ENCODE data around the gene DISP3.

DNA sequence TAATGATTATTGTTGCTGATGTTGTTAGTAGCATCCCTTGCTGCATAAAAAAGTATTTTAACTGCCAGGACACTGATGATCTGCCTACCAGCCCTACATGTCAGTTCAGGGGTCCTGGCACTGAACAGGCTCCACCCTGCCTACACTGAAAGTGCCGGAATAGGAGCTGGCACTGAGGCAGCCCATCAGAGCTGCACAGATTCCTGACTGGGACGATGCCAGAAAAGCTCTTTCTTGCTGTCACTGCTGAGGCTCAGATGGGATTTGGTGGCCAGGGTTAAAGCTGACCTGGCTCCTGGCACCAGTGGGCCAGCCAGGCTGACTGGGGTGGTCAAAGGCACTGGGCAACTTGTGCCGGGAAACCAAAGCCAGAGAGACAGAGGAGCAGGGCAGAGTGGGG lies 6.2 kb upstream of the DISP3 start:
- TF ChIP-seq, protein P1, sequence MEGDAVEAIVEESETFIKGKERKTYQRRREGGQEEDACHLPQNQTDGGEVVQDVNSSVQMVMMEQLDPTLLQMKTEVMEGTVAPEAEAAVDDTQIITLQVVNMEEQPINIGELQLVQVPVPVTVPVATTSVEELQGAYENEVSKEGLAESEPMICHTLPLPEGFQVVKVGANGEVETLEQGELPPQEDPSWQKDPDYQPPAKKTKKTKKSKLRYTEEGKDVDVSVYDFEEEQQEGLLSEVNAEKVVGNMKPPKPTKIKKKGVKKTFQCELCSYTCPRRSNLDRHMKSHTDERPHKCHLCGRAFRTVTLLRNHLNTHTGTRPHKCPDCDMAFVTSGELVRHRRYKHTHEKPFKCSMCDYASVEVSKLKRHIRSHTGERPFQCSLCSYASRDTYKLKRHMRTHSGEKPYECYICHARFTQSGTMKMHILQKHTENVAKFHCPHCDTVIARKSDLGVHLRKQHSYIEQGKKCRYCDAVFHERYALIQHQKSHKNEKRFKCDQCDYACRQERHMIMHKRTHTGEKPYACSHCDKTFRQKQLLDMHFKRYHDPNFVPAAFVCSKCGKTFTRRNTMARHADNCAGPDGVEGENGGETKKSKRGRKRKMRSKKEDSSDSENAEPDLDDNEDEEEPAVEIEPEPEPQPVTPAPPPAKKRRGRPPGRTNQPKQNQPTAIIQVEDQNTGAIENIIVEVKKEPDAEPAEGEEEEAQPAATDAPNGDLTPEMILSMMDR (IDR thresholded peaks at IDR 0.05): no peak
- no peak for TF ChIP-seq POLR2A (IDR thresholded peaks at IDR 0.05)
